ENCODE measurements around the gene ERAP2. TPM values are rescaled to one million over a fixed set of nuclear protein-coding genes. Genes with fewer than 3 reads are reported as not detected.
A peak's percentile ranks its signal among the peaks of the same experiment; 100 is the strongest.

ERAP2 gene, protein sequence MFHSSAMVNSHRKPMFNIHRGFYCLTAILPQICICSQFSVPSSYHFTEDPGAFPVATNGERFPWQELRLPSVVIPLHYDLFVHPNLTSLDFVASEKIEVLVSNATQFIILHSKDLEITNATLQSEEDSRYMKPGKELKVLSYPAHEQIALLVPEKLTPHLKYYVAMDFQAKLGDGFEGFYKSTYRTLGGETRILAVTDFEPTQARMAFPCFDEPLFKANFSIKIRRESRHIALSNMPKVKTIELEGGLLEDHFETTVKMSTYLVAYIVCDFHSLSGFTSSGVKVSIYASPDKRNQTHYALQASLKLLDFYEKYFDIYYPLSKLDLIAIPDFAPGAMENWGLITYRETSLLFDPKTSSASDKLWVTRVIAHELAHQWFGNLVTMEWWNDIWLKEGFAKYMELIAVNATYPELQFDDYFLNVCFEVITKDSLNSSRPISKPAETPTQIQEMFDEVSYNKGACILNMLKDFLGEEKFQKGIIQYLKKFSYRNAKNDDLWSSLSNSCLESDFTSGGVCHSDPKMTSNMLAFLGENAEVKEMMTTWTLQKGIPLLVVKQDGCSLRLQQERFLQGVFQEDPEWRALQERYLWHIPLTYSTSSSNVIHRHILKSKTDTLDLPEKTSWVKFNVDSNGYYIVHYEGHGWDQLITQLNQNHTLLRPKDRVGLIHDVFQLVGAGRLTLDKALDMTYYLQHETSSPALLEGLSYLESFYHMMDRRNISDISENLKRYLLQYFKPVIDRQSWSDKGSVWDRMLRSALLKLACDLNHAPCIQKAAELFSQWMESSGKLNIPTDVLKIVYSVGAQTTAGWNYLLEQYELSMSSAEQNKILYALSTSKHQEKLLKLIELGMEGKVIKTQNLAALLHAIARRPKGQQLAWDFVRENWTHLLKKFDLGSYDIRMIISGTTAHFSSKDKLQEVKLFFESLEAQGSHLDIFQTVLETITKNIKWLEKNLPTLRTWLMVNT
- total RNA-seq = 10 to 100 TPM in 2 of 6 experiments, 1 to 10 TPM in 4; 1.5 to 13.3 (median 8.4) TPM
- long read RNA-seq, partial matches to known transcripts = 0 of 2 reads
- long read RNA-seq, other reads (novel, unspliced or antisense) = 2 of 2 reads

DNA sequence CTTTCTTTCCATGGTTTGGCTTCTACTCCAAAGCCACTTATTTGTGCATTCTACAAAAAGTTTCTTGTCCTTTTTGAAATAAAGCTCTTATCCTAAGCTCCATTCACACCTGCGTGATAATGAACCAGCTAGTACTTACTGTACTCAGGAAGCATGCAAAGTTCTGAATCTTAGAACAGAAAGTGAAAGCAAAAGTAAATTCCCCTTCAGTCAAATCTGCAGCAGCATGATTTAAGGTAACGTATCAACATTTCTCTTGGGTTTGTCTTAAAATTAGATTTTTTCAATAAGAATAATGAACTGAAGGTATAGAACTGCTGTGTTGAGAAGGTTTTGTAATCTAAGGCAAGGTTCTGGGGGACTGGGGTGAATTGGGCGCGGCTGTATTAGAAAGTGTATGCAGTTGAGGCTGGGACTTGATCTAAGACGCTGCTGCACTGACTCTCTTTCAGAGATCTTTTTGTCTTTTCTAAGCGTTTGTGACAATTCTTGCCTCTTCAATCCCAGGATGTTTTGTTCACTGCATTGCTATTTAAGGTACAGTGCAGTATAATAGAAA lies at the start of gene ERAP2:
Gene ERAP2, plus strand, starts transcription at position 209 of the 559 bp plus-strand sequence. CDS start 3,186 bp downstream, outside the sequence.
- no peaks in the 10 kb centered on the region for H3K27me3 ChIP-seq
- peak within 1 kb of the TSS; percentile 58 to 85 (median 79) for H3K27ac ChIP-seq
- H3K4me1 ChIP-seq = peaks cover 0 to 9% (median 0%) of the 10 kb centered on the region in 4 donors
- no peaks in the 10 kb centered on the region for H3K9me3 ChIP-seq
- intact Hi-C loops (cut with DNase I) = no loop called here
- ATAC-seq = peak; percentile 79 to 87 (median 86)
- no peak for TF ChIP-seq POLR2A (IDR thresholded peaks at IDR 0.05)
- TF ChIP-seq, protein P1, sequence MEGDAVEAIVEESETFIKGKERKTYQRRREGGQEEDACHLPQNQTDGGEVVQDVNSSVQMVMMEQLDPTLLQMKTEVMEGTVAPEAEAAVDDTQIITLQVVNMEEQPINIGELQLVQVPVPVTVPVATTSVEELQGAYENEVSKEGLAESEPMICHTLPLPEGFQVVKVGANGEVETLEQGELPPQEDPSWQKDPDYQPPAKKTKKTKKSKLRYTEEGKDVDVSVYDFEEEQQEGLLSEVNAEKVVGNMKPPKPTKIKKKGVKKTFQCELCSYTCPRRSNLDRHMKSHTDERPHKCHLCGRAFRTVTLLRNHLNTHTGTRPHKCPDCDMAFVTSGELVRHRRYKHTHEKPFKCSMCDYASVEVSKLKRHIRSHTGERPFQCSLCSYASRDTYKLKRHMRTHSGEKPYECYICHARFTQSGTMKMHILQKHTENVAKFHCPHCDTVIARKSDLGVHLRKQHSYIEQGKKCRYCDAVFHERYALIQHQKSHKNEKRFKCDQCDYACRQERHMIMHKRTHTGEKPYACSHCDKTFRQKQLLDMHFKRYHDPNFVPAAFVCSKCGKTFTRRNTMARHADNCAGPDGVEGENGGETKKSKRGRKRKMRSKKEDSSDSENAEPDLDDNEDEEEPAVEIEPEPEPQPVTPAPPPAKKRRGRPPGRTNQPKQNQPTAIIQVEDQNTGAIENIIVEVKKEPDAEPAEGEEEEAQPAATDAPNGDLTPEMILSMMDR (IDR thresholded peaks at IDR 0.05) = no peak
- no peak for DNase-seq
- WGBS (ENCODE audit: insufficient coverage, low coverage, low lambda C conversion rate, missing lambda C conversion rate) = 0% methylated on average over 6 of the region's 6 CpGs
- peak within 1 kb of the TSS; percentile 47 to 73 (median 62) for H3K4me3 ChIP-seq
- H3K36me3 ChIP-seq = peaks cover 0 to 5% (median 0%) of the 10 kb centered on the region in 4 donors

DNA sequence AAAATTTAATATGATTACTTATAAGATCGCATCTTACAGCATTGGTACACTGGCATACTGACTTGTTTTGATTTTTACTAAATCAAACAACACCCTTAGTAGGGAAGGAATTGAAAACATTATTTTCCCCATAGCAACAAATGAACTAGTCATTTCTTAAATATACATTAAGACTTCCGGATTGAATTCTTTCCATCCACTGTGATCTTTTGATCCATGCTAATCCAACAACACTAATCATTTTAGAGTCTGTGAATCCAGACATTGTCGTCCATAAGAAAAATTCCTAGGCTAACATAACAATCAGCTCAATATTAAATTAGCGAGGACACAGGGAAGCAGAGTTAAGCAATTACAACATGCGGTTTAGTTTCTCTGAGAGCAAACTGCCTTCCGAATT lies 47.0 kb upstream of the ERAP2 start:
- no peaks in the 10 kb centered on the region for H3K27me3 ChIP-seq
- ATAC-seq (no peak), DNase-seq (no peak)
- no peaks in the 10 kb centered on the region for H3K36me3 ChIP-seq
- intact Hi-C loops (cut with DNase I) = no loop called here
- no peaks in the 10 kb centered on the region for H3K9me3 ChIP-seq
- TF ChIP-seq, protein P1 (IDR thresholded peaks at IDR 0.05) = no peak
- TF ChIP-seq POLR2A (IDR thresholded peaks at IDR 0.05) = no peak
- no peaks in the 10 kb centered on the region for H3K4me1 ChIP-seq
- 85% methylated on average over 6 of the region's 6 CpGs for WGBS (ENCODE audit: insufficient coverage, low coverage, low lambda C conversion rate, missing lambda C conversion rate)
- no peak overlapping the region for H3K4me3 ChIP-seq
- no peak overlapping the region for H3K27ac ChIP-seq

DNA sequence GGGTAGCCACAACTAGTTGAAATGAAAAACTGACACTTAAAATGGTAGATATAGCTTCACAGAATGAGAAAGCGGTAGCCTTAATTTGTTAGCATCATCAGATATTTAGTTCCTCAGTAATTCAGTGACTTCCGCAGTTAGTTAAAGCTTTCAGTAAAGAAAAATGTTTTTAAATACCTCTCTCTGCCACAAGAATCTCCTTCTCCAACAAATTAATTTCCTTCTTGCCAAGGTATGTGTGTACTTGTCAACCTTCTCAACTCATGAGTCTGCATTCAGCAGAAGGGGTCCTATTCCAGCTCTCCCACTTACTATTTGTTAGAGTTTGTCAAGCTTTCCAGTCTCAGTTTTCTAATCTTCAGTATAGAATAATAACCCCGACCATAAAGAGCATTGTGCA lies 42.3 kb upstream of the ERAP2 start:
- no peak for ATAC-seq
- Histone ChIP-seq H3K27me3 (no peaks in the 10 kb centered on the region), H3K27ac (no peak overlapping the region), H3K9me3 (no peaks in the 10 kb centered on the region), H3K4me3 (no peak overlapping the region), H3K4me1 (no peaks in the 10 kb centered on the region), H3K36me3 (no peaks in the 10 kb centered on the region)
- 82% methylated on average over 3 of the region's 3 CpGs for WGBS (ENCODE audit: insufficient coverage, low coverage, low lambda C conversion rate, missing lambda C conversion rate)
- intact Hi-C loops (cut with DNase I) = no loop called here
- TF ChIP-seq, protein P1 (IDR thresholded peaks at IDR 0.05) = no peak
- TF ChIP-seq POLR2A (IDR thresholded peaks at IDR 0.05) = no peak
- DNase-seq = no peak

DNA sequence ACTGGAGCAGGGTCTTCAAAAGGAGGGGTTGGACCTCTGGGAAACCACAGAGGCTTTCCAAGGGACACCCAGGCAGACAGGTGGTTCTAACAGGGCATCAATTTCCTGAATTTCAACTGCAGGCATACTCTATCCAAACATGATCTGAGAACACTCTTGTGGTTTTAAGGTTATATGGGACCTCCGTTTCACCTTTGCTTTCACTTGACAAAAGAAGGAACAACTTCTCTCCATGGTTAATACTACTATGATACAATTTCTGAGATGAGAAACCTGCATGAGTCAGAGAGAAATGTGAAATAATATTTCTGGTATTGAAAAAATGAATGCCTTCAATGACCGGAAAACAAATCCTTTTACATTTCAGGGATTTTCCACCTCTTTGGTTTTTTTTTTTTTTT lies 40.5 kb upstream of the ERAP2 start:
- no peak overlapping the region for H3K27ac ChIP-seq
- TF ChIP-seq POLR2A (IDR thresholded peaks at IDR 0.05) = no peak
- TF ChIP-seq, protein P1 (IDR thresholded peaks at IDR 0.05) = no peak
- H3K9me3 ChIP-seq = no peaks in the 10 kb centered on the region
- no peaks in the 10 kb centered on the region for H3K36me3 ChIP-seq
- ATAC-seq (no peak), DNase-seq (no peak)
- no peaks in the 10 kb centered on the region for H3K27me3 ChIP-seq
- H3K4me3 ChIP-seq = no peak overlapping the region
- H3K4me1 ChIP-seq = no peaks in the 10 kb centered on the region
- WGBS (ENCODE audit: insufficient coverage, low coverage, low lambda C conversion rate, missing lambda C conversion rate) = 73% methylated on average over 2 of the region's 2 CpGs
- intact Hi-C loops (cut with DNase I) = no loop called here

Measured in right lobe of liver (tissue), 6 donors.